ENCODE measurements around the gene PPP3R2. TPM values are rescaled to one million over a fixed set of nuclear protein-coding genes. Genes with fewer than 3 reads are reported as not detected.
A peak's percentile ranks its signal among the peaks of the same experiment; 100 is the strongest.
"Not testable (repeated sequence)": the region's sequence is repeated elsewhere in the genome, so short reads cannot be mapped to it uniquely, and the experiment has no call there.

Gene PPP3R2, protein sequence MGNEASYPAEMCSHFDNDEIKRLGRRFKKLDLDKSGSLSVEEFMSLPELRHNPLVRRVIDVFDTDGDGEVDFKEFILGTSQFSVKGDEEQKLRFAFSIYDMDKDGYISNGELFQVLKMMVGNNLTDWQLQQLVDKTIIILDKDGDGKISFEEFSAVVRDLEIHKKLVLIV
- total RNA-seq, result not detected

DNA sequence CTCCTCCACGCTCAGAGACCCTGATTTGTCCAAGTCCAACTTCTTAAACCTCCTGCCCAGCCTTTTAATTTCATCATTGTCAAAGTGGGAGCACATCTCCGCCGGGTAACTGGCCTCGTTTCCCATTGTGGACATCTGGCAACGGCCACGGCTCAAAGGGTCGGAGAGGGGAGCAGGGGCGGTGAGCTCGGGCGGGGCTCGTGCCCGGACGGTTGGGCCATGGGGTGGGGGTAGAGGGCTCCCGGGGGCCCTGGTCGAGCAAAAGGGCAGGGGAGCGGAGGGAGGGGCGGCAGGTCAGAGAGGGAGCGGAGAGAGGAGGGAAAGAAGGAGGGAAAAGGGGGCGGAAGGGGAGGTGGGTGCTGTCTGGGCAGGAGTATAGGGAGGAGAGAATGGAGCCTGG is at the start of gene PPP3R2:
PPP3R2 (minus strand) TSS at position 174 of the 400 bp plus-strand sequence; CDS start at position 126, 48 bp downstream.
- DNase-seq, result no peak

DNA sequence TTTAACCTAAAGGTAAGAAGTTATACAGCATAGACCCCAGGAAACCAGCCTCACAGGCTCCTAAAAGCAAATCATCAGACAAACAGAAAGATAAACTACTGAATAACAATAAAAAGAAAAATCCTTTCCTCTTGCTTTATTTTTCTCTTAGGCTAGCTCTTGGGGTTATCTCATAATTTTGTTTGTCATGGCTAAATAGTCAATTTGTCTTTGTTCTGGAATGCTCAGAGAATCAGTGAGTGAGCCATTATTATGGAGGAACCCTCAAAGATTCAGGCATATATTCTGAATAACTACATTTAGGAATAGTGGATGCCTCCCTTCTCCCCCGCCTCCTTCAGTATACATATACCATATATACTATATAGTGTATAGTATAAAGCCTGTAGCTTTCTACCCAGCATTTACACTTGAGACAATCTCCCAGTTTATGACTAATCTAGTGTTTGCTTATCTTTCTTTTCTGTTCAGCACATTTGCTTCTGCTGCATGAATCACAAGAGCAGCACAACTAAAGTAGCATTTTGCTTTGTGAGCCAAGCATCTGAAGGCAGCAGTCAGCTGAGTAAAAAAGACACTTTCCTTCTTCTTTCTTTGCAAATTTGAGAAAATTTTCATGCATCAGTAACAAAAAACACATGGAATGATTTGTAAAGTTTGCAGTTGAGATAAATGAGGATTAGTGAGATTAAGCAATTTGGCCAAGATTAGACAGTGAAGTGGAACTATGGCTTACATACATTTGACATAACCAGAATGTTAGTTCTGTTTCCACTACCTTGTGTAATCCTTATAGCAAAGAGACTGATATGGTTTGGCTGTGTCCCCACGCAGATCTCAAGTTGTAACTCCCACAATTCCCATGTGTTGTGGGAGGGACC is 45.3 kb upstream of the PPP3R2 start:
- no peak for DNase-seq

DNA sequence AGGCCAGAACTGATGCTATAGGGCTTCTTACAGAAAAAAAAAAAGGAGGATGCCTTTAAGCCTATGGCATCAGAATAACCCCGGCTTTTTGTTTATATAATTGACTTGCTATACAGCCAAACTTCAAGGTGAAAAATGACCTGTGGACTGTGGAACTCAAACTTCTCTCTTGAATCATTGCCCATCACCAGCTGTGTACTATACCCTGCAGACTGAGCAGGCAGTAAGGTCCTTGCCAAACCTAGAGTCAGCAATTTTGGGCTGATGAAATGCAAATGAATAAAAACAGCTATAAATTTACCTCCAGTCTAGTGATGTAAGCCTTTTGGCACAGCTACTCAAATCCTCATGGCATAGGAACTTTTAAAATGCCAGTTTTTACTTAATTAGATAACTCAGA is 44.5 kb upstream of the PPP3R2 start:
- no peak for DNase-seq

DNA sequence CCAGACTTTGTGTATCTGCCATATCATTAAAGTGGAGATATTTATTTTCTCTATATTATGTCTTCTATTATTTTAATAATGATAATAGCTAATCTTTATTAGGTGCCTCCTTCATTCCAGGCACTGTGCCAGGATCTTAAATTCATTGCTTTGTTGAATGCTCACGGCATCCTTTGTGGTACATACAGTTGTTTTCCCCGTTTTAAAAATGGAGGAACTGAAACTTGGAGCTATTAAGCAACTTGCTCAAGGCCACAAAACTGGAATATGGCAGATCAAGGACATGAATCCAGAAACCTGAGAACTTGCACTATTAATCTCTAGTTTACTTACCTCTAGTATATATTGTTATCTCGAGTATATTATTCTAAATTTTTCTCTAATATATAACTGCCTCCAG is 41.5 kb upstream of the PPP3R2 start:
- no peak for DNase-seq

DNA sequence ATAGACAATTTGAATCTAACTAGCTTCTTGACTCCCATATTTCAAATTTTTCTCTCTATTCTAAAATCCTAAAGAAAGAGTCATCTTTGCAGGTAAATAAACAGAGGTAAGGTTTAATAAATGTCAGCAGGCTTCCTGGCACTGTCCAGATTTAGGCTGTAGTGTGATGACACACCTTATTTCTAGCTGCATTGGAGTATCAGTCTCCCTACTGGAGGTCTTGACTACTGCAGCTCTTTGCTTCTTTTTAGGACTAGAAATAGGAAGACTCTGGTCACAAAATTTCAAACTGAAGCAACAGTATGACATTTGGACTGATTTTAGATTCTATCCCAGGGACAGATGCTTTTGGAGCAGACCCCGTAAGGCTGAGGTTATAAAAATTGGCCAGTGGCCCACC is 40.7 kb upstream of the PPP3R2 start:
- DNase-seq, result no peak

DNA sequence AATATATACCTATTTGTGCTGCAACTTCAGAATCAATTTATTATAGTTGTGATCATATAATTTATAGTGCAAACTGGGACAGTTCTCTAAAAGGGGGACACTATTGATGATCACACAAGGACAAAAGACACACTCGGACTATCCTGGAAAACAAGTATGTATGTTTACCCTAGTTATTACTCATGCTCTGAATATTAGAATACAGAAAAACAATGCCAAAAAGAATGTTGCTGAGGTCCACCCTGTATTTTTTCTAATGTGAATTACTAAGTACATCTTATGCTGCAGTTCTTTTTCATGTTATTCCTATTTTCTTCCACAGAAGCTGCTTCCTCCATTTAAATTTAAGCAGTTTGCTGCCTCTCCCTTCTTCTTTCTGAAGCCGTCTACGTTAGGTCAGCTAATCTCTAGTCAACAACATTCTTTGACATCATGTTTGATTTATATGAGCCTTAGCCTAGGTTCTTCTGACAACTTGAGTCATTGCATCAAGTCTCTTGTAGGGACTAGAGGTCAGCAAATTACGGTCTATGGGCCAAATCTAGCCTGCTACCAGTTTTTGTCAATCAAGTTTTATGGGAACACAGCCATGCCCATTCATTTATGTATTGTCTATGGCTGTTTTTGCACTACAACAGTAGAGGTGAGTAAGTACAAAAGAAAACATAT is 40.1 kb upstream of the PPP3R2 start:
- no peak for DNase-seq

DNA sequence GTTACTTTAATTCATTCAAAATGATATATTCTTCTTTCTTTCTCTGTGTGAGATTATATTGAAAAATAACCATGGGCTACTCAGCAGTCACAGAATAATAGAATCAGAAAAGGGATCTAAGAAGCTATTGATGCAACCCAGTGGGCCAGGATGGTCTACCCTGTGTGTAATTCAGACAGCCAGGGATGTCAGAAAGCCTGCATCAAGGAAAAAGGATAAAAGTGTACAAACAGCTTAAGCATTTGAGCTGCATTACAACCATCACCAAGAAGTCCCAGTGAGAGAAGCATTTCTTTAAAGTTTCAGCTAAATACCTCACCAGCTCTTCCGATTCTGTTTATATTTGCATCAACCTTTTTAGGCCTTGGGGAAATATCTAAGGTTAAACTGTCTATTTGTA is 37.8 kb upstream of the PPP3R2 start:
- no peak for DNase-seq

DNA sequence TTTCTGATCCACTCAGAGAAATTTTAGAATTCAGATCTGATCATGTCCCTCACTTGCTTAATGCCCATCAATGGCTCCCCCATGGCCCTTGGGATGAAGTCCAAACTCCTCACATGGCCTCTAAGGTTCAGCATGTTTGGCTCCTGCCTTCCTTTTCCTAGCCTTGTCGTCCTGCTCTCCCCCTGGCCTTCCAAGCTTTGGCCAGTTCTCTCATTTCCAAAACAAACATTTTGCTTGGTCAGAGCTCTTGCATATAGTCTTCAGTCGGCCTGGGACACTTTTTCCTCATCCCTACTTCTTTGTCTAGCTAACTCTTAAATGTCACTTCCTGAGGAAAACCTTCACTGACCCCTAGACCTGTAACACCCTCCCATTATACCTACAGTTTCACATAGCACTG is 37.1 kb upstream of the PPP3R2 start:
- no peak for DNase-seq

DNA sequence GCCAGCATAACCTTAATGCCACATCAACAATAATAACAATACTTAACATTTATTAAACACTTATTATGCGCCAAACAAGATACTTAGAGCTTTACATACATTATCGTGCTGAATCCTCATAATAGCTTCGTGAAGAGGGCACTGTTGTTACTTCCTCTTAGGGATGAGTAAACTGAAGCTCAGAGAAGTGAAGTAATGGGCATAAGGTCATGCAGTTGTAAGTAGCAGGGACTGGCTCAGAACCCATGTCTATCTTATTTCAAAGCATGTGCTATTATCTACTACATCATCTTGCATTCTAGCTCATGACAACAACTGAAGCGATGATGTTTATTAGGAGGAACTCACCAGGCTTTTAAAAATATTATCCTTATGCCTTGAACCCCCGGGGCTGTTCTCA is 34.9 kb upstream of the PPP3R2 start:
- no peak for DNase-seq

DNA sequence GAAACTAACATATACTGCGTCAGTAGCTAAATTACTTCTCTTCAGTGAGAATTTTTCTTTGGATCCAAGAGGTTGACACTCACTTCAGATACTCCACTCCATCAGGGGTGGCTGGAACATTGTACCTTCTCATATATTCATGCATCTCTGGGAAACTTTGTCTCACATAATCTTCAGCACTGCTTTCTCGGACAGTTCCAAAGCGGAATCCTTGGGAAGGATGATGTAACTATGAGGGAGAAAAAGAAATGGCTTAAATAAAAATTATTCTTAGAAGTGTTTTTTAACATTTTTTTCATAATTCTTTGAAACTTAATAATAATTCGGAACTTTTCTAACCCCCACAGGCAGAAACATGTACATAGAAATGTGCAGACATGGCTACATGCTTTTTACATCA is 33.4 kb upstream of the PPP3R2 start:
- no peak for DNase-seq

DNA sequence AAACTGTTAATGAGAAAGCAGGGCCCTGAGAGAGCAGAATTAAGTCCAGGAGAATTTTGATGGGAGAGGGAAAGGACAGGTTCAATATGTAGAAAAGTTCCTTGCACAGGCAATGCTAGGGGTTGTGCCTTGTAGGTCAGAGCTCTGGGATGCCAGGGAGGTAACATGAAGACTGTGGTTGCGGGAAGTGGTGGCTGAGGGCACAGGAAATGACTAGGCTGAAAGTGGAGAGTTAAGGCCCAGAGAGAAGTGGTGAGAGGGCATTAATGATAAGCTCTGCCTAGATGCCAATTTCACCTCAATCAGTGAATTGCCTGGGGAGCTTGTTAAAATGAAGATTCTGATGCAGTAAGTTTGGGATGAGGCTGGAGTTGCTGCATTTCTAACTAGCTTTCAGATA is 31.5 kb upstream of the PPP3R2 start:
- DNase-seq, result no peak

DNA sequence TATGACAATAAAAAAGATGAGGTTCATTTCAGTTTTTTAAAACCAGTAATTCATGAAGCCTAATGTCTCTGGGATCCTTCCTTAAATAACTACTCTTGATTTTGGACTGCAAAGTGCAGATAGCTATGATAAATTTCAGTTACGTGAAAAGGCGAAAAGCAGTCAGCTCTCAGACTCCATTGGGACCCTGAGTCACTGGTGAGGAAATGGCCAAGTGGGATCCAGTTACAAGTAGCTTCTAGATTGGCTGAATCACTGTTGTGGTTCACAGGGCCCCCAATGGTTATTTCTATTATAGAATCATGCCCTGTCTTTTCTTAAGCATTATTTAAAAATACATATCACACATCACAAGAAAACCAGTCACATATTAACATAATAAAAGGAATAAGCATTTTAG is 31.1 kb upstream of the PPP3R2 start:
- DNase-seq, result no peak

DNA sequence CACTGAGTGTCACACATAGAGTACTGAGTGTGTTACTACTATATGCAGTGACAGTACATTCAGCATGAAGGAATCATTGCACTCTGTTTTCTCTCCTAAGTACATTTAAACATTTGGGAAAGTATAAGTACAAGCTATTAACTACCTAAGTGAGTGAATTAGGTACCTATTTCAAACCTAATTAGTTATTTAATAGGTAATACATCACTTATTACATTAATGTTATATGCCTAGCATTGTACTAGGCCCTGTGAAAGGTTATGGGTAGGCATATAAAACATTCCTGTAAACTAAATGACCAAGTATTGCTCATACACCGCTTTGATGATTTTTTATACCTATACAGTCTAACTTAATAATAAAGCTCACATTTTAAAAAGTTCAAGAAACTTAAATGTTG is 25.7 kb upstream of the PPP3R2 start:
- DNase-seq, result no peak

DNA sequence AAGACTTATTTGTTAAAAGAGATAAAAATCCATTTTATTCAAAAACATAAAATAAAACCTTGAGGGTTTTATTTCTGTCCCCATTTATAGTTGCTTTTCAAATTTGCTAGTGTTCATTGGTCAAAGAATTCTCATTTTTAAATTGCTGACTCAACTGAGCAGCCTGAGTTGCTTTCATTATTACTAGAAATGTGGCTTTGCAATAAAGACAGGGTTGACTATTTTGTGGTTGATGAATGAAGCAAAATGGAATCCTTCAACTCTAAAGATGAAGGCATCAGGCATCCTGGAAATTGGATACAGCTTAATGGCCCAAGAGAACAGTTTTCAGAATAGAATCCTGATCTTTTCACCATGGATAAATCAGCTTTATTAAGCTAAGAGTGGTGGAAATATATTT is 23.9 kb upstream of the PPP3R2 start:
- no peak for DNase-seq

DNA sequence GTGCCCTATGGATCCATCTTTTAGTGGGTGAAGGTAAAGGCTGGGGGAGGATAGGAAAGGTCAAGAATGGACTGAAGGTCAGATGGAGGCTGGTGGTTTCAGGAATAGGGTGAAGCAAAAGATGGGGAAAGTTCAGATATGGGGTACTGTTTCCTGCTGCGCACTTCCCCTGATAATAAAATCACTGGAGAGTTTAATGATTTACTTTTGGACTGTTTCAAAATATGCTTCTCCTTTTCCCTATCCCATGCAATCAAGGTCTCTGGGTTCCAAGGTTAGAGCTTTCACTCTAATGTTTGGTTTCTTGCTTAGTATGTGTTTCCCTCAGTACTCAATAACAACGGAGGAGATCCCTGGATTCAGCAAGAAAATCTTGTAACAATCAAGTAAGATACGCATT is 10.8 kb upstream of the PPP3R2 start:
- DNase-seq, result no peak

DNA sequence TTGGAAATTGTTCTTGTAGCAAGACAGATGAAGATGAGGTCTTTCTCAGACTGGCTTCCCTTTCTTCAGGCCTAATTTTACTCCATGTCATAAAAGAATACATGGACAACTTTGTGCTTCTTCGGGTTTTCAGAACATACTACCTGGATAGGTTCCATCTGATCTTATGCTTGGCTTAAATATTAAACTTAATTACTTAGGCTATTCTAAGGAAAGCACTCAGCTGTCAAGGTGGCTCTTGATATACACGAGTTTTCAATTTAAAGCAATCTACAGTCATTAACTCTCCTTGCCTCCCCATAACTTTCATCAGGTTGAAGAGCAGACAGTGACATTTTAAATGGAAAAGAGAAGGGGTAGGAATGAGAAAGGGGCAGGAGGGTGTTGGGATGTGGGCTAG is 9.5 kb upstream of the PPP3R2 start:
- no peak for DNase-seq

DNA sequence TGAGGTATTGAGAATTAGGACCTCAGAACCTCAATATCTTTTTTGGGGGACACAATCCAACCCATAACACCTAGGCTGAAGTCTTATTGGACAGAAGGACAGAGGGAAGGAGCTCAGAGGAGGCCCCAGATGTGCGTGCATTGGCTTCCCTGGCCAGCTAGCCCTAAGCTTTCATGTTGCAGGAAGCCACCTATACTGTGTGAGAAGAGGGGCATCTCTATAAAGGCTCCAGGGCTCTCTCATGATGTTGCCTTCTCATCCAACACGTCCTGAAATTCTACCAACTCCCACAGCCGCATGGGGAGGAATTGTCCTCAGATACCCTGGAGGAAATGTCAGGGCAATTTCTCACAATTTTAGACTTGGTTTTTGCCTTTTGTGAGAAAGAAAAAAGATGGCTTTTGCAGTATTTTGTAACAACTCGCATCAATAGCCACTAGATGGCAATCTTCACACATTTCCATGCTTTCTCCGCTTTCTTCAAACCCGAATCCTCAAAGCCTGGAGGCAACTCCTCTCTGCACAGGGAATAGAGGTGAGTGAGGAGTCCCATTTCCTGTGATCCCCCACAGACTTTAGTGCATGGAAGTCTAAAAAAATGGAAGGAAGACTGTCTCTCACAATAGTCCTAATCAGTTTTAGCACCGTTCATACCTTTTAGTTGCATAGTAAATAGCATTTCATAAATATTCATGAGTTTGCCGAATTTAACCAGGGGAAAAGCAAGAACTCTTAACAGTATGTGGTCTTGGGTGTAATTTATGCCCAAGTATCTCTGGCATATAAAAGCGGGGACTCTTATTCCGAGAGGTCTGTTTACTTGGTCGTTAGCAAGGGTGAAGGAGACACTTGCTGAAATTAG is 7.4 kb upstream of the PPP3R2 start:
- peak; percentile 9 for DNase-seq

DNA sequence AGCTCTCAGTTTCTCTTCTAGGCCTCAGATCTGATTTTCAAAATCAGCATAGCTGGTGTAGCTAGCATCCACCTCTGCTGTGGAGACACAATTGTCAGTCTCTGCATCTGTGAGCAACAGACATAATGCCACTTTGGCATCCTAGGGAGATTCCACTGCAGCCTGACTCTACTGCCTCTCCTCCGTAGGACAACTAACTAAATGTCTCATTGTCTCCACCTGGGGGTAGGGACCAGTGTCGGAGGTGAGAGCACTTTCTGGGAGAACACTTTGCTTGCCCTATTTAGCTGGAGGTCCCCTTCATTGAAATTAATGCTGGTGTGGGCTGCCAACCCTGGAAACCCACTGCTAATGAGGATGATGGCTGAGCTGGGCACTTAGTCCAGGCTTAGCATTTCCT is 1.4 kb downstream of the PPP3R2 start:
- no peak for DNase-seq

DNA sequence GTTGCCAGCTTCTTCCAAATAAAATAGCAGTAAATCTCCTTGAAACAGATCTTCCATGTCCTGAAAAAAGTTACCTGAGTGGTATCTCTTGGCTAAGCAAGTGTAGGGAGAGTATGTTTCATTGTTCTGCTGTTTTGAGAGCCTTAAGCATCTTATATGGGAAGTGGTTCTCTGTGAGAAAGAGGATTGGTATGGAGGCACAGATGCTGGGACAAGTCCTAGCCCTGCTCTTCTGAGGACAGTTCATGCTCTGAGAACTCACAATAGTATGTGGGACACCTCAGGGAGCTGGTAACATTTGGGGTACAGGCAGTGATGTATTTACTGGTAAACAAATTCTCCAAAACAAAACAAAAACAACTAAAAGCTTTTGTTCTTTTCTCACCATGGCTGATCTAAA is 2.0 kb downstream of the PPP3R2 start:
- DNase-seq, result no peak

DNA sequence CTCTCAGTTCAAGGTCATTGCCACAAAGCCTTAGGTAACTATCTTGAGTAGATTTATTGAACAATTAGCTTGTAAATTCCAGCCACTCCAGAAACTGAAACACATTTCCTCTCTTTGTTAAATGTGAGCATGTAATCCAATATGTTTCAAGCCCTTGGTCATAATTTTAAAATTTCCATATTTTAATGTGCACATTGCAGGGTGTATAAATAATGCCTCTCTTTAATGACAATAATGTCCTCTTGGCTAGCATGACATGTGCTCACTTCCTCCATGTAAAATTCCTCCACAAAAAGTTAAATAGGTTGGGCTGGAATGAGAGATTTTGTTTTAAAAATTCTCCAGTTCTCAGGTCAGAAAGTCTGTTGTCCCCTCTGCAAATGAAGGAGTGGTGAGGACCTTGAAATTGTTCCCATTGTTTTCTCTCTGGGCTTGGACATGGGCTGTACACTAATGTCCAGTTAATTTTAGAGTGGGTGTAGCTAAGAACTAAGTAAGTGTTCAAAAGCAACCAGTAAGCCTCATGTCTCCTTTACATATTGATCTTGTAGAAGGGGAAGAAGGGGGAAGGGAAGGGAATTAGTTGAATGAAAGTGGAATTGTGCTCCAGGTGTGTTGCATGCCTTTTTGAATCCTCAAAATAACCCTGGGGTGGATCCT is 2.9 kb downstream of the PPP3R2 start:
- DNase-seq, result no peak

DNA sequence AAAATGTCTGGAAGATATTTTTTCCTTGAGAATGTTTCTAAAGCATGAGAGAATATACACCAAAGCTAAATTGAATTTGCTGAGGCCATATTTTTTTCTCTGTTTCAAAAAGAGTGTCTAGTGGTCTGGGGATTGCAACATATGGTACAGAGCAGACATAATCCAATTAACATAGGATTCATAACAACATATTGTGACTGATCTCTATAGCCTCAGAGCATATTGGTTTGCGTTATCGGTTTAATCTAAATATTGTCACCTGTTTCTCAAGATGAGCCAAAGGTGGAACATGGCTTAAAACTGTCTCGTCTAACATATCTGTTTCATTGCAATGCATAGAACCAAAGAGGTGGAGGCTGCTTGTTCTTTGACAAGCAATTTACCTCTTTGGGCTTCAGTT is 3.9 kb downstream of the PPP3R2 start:
- DNase-seq, result no peak

DNA sequence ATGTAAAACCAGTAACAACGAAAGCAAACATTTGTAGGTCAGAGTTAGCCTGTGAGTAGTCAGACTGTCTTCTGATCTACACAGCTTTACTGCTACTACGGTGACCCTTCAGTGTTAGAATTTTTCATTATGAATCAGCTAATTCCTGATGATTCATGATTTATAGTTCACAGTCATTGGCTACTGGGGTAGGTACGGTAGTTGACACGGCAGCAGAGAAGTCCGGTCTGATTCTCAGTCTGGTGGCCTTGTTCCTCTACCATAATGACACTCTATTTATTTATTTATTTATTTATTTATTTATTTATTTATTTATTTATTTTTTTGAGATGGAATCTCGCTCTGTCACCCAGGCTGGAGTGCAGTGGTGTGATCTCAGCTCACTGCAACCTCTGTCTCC is 4.7 kb downstream of the PPP3R2 start:
- DNase-seq, result not testable (repeated sequence)

All from occipital lobe (tissue), 2 donors.